K562 (cell line): ENCODE measurements around the gene FLT1. TPM values are rescaled to one million over a fixed set of nuclear protein-coding genes. Genes with fewer than 3 reads are reported as not detected.

Experiments
- ETV1 ChIP-seq: fragments of 450-650 bp; conservative IDR thresholded peaks from 2 replicates; pipeline ENCODE4 v1.6.1; 2016; ENCODE audit warnings: missing genetic modification characterization, control low read depth, low read depth, missing compliant biosample characterization
- HDAC8 ChIP-seq: fragments of 450-650 bp; IDR thresholded peaks from 2 replicates; pipeline ENCODE4 v1.6.1; 2016; ENCODE audit warnings: mild to moderate bottlenecking, missing genetic modification characterization, moderate library complexity, missing compliant biosample characterization
- KLF13 ChIP-seq: fragments of 450-650 bp; IDR thresholded peaks from 2 replicates; pipeline ENCODE4 v1.6.1; 2016; ENCODE audit warnings: missing genetic modification characterization, low read depth, mild to moderate bottlenecking, missing compliant biosample characterization, moderate library complexity, borderline replicate concordance
- MAFF ChIP-seq: IDR thresholded peaks from 2 replicates; pipeline ENCODE4 v1.6.1; 2012; ENCODE audit warnings: low read length, improper control_type of control experiment
- MAFG ChIP-seq: fragments of 450-650 bp; conservative IDR thresholded peaks from 2 replicates; pipeline ENCODE4 v1.6.1; 2016; ENCODE audit warnings: missing genetic modification characterization, missing compliant biosample characterization
- NFE2L1 ChIP-seq: fragments of 450-650 bp; IDR thresholded peaks from 2 replicates; pipeline ENCODE4 v1.6.1; 2016; ENCODE audit warnings: missing genetic modification characterization, low read depth, mild to moderate bottlenecking, missing compliant biosample characterization, moderate library complexity, borderline replicate concordance
- SREBF2 ChIP-seq: sonication (generic); formaldehyde crosslinking; IDR thresholded peaks from 2 replicates; pipeline ENCODE4 v1.4.0; 2020; ENCODE audit warnings: mild to moderate bottlenecking, missing genetic modification reagents
- ZNF79 ChIP-seq: fragments of 250-450 bp; sonication (Bioruptor Pico); IDR thresholded peaks from 2 replicates; pipeline ENCODE4 v1.4.0; 2020; ENCODE audit warnings: low read depth, mild to moderate bottlenecking, moderate library complexity
- polyA plus RNA-seq, 8 experiments: library from polyadenylated mRNA; depleted of rRNA in 4 of 8; stranded (reverse) in 5 of 8; unstranded in 3 of 8; fragments of >200 nt; fragmentation: Nextera tagmentation in 2 of 8; fragmentation: Illumina TruSeq in 1 of 8; extraction: Ambion mirVana in 2 of 8; extraction: Trizol in 1 of 8; gene quantifications; 2 replicates each; pipeline versions ENCODE4 v1.2.1 to v1.2.3, GENCODE V29; 2011 to 2014; ENCODE audit warnings: inconsistent platforms in 1 of 8, missing spikeins in 1 of 8
- total RNA-seq, 7 experiments: library from RNA; depleted of rRNA in 6 of 7; stranded (reverse); fragments of >200 nt in 6 of 7; fragmentation: Illumina TruSeq in 2 of 7; extraction: Trizol in 2 of 7; gene quantifications; 2 replicates each; pipeline versions ENCODE4 v1.2.1 to v1.2.3, GENCODE V29; 2011 to 2021; ENCODE audit warnings: low replicate concordance in 1 of 7
- TF ChIP-seq, protein P1 (sequence below): sonication (generic); formaldehyde crosslinking; IDR thresholded peaks from 2 replicates; pipeline ENCODE4 v1.8.0; 2023; ENCODE audit warnings: mild to moderate bottlenecking, missing genetic modification reagents
- TF ChIP-seq, protein P2 (sequence below), 2 experiments: fragments of 150-350 bp in 1 of 2; IDR thresholded peaks; 2 replicates each; pipeline ENCODE4 v1.6.1; 2012 to 2016; ENCODE audit warnings: low read depth in 2 of 2, low read length in 2 of 2, mild to moderate bottlenecking in 1 of 2, moderate library complexity in 1 of 2
- TF ChIP-seq, protein P3 (sequence below): fragments of 450-650 bp; IDR thresholded peaks from 2 replicates; pipeline ENCODE4 v1.6.1; 2017; ENCODE audit warnings: antibody characterized with exemption, mild to moderate bottlenecking

The FLT1 gene
- total and polyA plus RNA-seq, 9 of the 15 experiments (the other 6 are each of a cell fraction or from before 2014, with no cell fraction given) = 0.01 to 2.0 (median 0.22) TPM

DNA sequence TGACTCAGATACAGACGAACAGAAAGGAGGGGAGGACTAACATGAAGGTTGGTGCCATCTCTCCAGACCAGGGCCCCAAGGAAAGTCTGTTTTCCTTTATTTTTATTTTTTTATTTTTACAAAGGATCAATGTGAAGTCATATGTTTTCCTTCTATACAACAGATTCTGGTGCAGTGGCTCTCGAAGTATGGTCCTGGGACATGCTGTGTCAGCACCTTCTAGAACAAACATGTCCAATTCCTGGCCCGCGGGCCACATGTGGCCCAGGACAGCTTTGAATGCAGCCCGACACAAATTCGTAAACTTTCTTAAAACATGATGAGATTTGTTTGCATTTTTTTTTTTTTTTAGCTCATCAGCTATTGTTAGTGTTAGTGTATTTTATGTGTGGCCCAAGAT is 174.7 kb downstream of the FLT1 start (continued):
- TF ChIP-seq, protein P1, sequence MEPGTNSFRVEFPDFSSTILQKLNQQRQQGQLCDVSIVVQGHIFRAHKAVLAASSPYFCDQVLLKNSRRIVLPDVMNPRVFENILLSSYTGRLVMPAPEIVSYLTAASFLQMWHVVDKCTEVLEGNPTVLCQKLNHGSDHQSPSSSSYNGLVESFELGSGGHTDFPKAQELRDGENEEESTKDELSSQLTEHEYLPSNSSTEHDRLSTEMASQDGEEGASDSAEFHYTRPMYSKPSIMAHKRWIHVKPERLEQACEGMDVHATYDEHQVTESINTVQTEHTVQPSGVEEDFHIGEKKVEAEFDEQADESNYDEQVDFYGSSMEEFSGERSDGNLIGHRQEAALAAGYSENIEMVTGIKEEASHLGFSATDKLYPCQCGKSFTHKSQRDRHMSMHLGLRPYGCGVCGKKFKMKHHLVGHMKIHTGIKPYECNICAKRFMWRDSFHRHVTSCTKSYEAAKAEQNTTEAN (CRISPR knock-in tag) = no peak
- TF ChIP-seq MAFF = 0 out of 2 replicates have a peak, but pooled peaks have one; percentile 7
- no peak for TF ChIP-seq KLF13
- no peak for TF ChIP-seq ETV1
- no peak for TF ChIP-seq ZNF79 (CRISPR knock-in tag)
- TF ChIP-seq, protein P2, sequence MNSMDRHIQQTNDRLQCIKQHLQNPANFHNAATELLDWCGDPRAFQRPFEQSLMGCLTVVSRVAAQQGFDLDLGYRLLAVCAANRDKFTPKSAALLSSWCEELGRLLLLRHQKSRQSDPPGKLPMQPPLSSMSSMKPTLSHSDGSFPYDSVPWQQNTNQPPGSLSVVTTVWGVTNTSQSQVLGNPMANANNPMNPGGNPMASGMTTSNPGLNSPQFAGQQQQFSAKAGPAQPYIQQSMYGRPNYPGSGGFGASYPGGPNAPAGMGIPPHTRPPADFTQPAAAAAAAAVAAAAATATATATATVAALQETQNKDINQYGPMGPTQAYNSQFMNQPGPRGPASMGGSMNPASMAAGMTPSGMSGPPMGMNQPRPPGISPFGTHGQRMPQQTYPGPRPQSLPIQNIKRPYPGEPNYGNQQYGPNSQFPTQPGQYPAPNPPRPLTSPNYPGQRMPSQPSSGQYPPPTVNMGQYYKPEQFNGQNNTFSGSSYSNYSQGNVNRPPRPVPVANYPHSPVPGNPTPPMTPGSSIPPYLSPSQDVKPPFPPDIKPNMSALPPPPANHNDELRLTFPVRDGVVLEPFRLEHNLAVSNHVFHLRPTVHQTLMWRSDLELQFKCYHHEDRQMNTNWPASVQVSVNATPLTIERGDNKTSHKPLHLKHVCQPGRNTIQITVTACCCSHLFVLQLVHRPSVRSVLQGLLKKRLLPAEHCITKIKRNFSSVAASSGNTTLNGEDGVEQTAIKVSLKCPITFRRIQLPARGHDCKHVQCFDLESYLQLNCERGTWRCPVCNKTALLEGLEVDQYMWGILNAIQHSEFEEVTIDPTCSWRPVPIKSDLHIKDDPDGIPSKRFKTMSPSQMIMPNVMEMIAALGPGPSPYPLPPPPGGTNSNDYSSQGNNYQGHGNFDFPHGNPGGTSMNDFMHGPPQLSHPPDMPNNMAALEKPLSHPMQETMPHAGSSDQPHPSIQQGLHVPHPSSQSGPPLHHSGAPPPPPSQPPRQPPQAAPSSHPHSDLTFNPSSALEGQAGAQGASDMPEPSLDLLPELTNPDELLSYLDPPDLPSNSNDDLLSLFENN (IDR thresholded peaks at IDR 0.05; ENCODE audit: low read depth in 2 of 2, low read length in 2 of 2) = no peak
- TF ChIP-seq NFE2L1 (tag) = no peak
- TF ChIP-seq SREBF2 (CRISPR knock-in tag) = no peak
- TF ChIP-seq HDAC8 (tag) = no peak
- TF ChIP-seq, protein P3, sequence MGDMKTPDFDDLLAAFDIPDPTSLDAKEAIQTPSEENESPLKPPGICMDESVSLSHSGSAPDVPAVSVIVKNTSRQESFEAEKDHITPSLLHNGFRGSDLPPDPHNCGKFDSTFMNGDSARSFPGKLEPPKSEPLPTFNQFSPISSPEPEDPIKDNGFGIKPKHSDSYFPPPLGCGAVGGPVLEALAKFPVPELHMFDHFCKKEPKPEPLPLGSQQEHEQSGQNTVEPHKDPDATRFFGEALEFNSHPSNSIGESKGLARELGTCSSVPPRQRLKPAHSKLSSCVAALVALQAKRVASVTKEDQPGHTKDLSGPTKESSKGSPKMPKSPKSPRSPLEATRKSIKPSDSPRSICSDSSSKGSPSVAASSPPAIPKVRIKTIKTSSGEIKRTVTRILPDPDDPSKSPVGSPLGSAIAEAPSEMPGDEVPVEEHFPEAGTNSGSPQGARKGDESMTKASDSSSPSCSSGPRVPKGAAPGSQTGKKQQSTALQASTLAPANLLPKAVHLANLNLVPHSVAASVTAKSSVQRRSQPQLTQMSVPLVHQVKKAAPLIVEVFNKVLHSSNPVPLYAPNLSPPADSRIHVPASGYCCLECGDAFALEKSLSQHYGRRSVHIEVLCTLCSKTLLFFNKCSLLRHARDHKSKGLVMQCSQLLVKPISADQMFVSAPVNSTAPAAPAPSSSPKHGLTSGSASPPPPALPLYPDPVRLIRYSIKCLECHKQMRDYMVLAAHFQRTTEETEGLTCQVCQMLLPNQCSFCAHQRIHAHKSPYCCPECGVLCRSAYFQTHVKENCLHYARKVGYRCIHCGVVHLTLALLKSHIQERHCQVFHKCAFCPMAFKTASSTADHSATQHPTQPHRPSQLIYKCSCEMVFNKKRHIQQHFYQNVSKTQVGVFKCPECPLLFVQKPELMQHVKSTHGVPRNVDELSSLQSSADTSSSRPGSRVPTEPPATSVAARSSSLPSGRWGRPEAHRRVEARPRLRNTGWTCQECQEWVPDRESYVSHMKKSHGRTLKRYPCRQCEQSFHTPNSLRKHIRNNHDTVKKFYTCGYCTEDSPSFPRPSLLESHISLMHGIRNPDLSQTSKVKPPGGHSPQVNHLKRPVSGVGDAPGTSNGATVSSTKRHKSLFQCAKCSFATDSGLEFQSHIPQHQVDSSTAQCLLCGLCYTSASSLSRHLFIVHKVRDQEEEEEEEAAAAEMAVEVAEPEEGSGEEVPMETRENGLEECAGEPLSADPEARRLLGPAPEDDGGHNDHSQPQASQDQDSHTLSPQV = no peak
- TF ChIP-seq MAFG = peak; percentile 47; the same call in 1 of the 2 replicates
- TF ChIP-seq, all 486 proteins: peak for 4
